Measurements from ENCODE around the gene CXCL5. TPM values are rescaled to one million over a fixed set of nuclear protein-coding genes. Genes with fewer than 3 reads are reported as not detected.

Gene CXCL5
- total and polyA plus RNA-seq, 10 of the 15 experiments (the other 5 are each of a cell fraction or from before 2014, with no cell fraction given): not detected

DNA sequence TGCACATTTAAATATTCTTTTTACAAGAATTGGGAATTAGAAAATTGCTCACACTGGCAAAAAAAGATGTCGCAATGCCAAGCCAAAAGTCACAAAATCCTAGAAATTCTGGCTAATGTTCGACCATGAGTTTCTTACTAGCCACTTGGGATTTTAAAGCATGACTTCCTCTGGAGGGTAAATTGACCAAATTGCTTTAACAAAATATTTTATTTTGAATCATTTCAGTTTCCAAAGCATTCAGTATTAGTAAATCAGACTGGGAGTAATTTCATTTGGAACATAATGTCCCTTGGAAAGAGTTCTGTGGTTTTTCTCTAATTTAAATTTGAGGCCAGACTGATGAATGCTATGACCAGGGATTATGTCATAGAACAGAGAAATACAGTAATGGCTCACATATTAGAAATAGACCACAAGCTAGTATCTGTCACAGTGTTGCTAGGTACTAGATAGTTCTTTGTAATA is 7.6 kb upstream of the CXCL5 start:
- ATAC-seq: peak; percentile 70
- H2AFZ ChIP-seq (ENCODE audit: control insufficient read depth, low read depth, low read length): no peak overlapping the region
- no peaks in the 10 kb centered on the region for H3K27me3 ChIP-seq (replicated peaks in 1 of 2; ENCODE audit: control insufficient read depth in 2 of 2, insufficient read depth in 2 of 2, low read length in 1 of 2)
- RAD21 ChIA-PET (ENCODE audit: unreplicated experiment): no interaction called here
- H3K9me3 ChIP-seq (replicated peaks; ENCODE audit: control insufficient read depth, insufficient read depth, low read length): no peaks in the 10 kb centered on the region
- CTCF ChIA-PET: no interaction called here
- DNase-seq (ENCODE audit: low read depth, low spot score): no peak
- H3K27ac ChIP-seq (ENCODE audit: control insufficient read depth, insufficient read depth): no peak overlapping the region
- POLR2A ChIA-PET: no interaction called here
- H3K4me2 ChIP-seq (ENCODE audit: control insufficient read depth, insufficient read depth): no peak overlapping the region
- BruUV-seq (replicated peaks): no TSS peak
- no peaks in the 10 kb centered on the region for H3K79me2 ChIP-seq (ENCODE audit: control insufficient read depth, insufficient read depth, low read length)
- H3K4me1 ChIP-seq (ENCODE audit: control insufficient read depth, insufficient read depth, low read length): no peaks in the 10 kb centered on the region
- H3K9ac ChIP-seq (ENCODE audit: control insufficient read depth, insufficient read depth, low read length): no peak overlapping the region
- SMC1A ChIA-PET (ENCODE audit: uncharacterized antibody, unreplicated experiment): interaction anchor here (2.1 kb wide), 1 partner anchor 10 kb away, joined by 10 read pairs; no protein-coding TSS in a partner anchor
- FAIRE-seq: no peak
- no peak overlapping the region for H3K4me3 ChIP-seq
- TF ChIP-seq LARP7 (IDR thresholded peaks at IDR 0.05): no peak
- no peak for TF ChIP-seq SUPT20H (IDR thresholded peaks at IDR 0.05; ENCODE audit: borderline replicate concordance, control insufficient read depth, low read depth, low read length)
- no peak for TF ChIP-seq TAF1 (IDR thresholded peaks at IDR 0.05; ENCODE audit: borderline replicate concordance, low read depth, low read length)
- no peak for TF ChIP-seq CUX1 (IDR thresholded peaks at IDR 0.05; ENCODE audit: insufficient replicate concordance, low read depth, low read length)
- no peak for TF ChIP-seq RFX5 (IDR thresholded peaks at IDR 0.05; ENCODE audit: low read depth, low read length)
- WGBS (ENCODE audit: insufficient coverage, insufficient replicate concordance, low lambda C conversion rate, missing lambda C conversion rate): 14% methylated on average over 2 of the region's 2 CpGs
- H3K36me3 ChIP-seq (ENCODE audit: control insufficient read depth in 2 of 2, insufficient read depth in 2 of 2, low read length in 1 of 2): no peaks in the 10 kb centered on the region
- no peaks in the 10 kb centered on the region for H4K20me1 ChIP-seq (ENCODE audit: control insufficient read depth, insufficient read depth)
- intact Hi-C loops (cut with micrococcal nuclease; ENCODE audit: unreplicated experiment): no loop called here
- in situ Hi-C loops (cut with MboI): no loop called here

Measured in GM12878 (cell line).